HG03108 (cell line): ENCODE measurements around the gene AMPD3.

ENCODE experiments used
- ATAC-seq: cut with Tn5 transposase; IDR thresholded peaks from one replicate; pipeline ENCODE4 v1.9.1; 2021; ENCODE audit warnings: moderate library complexity; ENCODE audit not compliant: unreplicated experiment

AMPD3 gene

GRCh38 chr11:10454878-10455631 is at the start of gene AMPD3:
AMPD3 (plus strand) TSS chr11:10455264; CDS start chr11:10461520, 6,256 bp downstream.
- no peak for ATAC-seq

- ATAC-seq = no peak
Observed at GRCh38 chr11:10405865-10406592, 49.0 kb upstream of the AMPD3 start.

- ATAC-seq = no peak
Observed at GRCh38 chr11:10407055-10407454, 48.0 kb upstream of the AMPD3 start.

GRCh38 chr11:10407749-10408685 is 47.0 kb upstream of the AMPD3 start:
- ATAC-seq = no peak

GRCh38 chr11:10409207-10409661 is 45.8 kb upstream of the AMPD3 start:
- no peak for ATAC-seq

GRCh38 chr11:10410106-10410843 is 44.8 kb upstream of the AMPD3 start:
- ATAC-seq = no peak

GRCh38 chr11:10410844-10411200 is 44.2 kb upstream of the AMPD3 start:
- ATAC-seq = no peak

- no peak for ATAC-seq
Observed at GRCh38 chr11:10412266-10412665, 42.8 kb upstream of the AMPD3 start.

- no peak for ATAC-seq
Observed at GRCh38 chr11:10413268-10413667, 41.8 kb upstream of the AMPD3 start.

- ATAC-seq = no peak
Observed at GRCh38 chr11:10414181-10414580, 40.9 kb upstream of the AMPD3 start.

- no peak for ATAC-seq
Observed at GRCh38 chr11:10414659-10415058, 40.4 kb upstream of the AMPD3 start.

GRCh38 chr11:10415817-10416392 is 39.2 kb upstream of the AMPD3 start:
- no peak for ATAC-seq

GRCh38 chr11:10418259-10418949 is 36.7 kb upstream of the AMPD3 start:
- ATAC-seq = no peak

GRCh38 chr11:10418950-10419310 is 36.1 kb upstream of the AMPD3 start:
- ATAC-seq = no peak

- ATAC-seq = no peak
Observed at GRCh38 chr11:10426475-10426874, 28.6 kb upstream of the AMPD3 start.

GRCh38 chr11:10428453-10428852 is 26.6 kb upstream of the AMPD3 start:
- ATAC-seq = no peak

- no peak for ATAC-seq
Observed at GRCh38 chr11:10429526-10429925, 25.5 kb upstream of the AMPD3 start.

GRCh38 chr11:10432493-10432892 is 22.6 kb upstream of the AMPD3 start:
- no peak for ATAC-seq

- ATAC-seq = no peak
Observed at GRCh38 chr11:10432971-10433370, 22.1 kb upstream of the AMPD3 start.

GRCh38 chr11:10436224-10436623 is 18.8 kb upstream of the AMPD3 start:
- ATAC-seq = no peak
